ENCODE results near the gene DLG1.
A peak's percentile ranks its signal among the peaks of the same experiment; 100 is the strongest.

GRCh38 chr3:197002701-197003454, 295.5 kb downstream of the DLG1 start:
- peak; percentile 99 for TF ChIP-seq CTCF (IDR thresholded peaks at IDR 0.05)
- TF ChIP-seq POLR2AphosphoS5 (IDR thresholded peaks at IDR 0.05; ENCODE audit: low read depth, low read length), result 0 out of 2 replicates have a peak, but pooled peaks have one; percentile 25
